MG63 (cell line): Measurements from ENCODE around the gene NUP160. TPM values are rescaled to one million over a fixed set of nuclear protein-coding genes. Genes with fewer than 3 reads are reported as not detected.
"Not testable (repeated sequence)": the region's sequence is repeated elsewhere in the genome, so short reads cannot be mapped to it uniquely, and the experiment has no call there.

Experiments used
- DNase-seq: peaks from one replicate; pipeline ENCODE4 v3.0.0-alpha.2; 2020
- H3K27me3 ChIP-seq: fragments of 250-450 bp; sonication (Bioruptor Pico); 2 replicates; pipeline ENCODE4 v1.5.1; 2020; ENCODE audit warnings: mild to moderate bottlenecking, moderate library complexity
- H3K36me3 ChIP-seq: fragments of 250-450 bp; sonication (Bioruptor Pico); 2 replicates; pipeline ENCODE4 v1.5.1; 2020; ENCODE audit warnings: mild to moderate bottlenecking, moderate library complexity
- H3K4me3 ChIP-seq: fragments of 250-450 bp; sonication (Bioruptor Pico); 2 replicates; pipeline ENCODE4 v1.5.1; 2020; ENCODE audit warnings: mild to moderate bottlenecking, moderate library complexity
- H3K9me3 ChIP-seq: fragments of 250-450 bp; sonication (Bioruptor Pico); 2 replicates; pipeline ENCODE4 v1.5.1; 2020; ENCODE audit warnings: mild to moderate bottlenecking, moderate library complexity
- total RNA-seq: library from RNA; depleted of rRNA; stranded (reverse); fragments of >200 nt; shearing (Covaris generic); gene quantifications from 2 replicates; pipeline ENCODE4 v1.2.3, GENCODE V29; 2014; ENCODE audit warnings: low replicate concordance; rRNA removed

NUP160 gene
- total RNA-seq = 28.2 and 49.7 TPM in 2 replicates

- H3K36me3 ChIP-seq = peaks cover 43% of the 10 kb centered on the region
- peak; percentile 81 for DNase-seq
- H3K4me3 ChIP-seq = peak within 1 kb of the TSS; percentile 81
- no peaks in the 10 kb centered on the region for H3K27me3 ChIP-seq
- no peaks in the 10 kb centered on the region for H3K9me3 ChIP-seq
Observed at GRCh38 chr11:47847892-47848699, at the start of gene NUP160. NUP160 (minus strand) TSS chr11:47848350; CDS start chr11:47848318, 32 bp downstream.

- no peak for DNase-seq
- H3K36me3 ChIP-seq = no peaks in the 10 kb centered on the region
- no peak overlapping the region for H3K4me3 ChIP-seq
- H3K27me3 ChIP-seq = no peaks in the 10 kb centered on the region
- no peaks in the 10 kb centered on the region for H3K9me3 ChIP-seq
Observed at GRCh38 chr11:47896199-47896598, 48.0 kb upstream of the NUP160 start.

GRCh38 chr11:47895035-47895434 lies 46.9 kb upstream of the NUP160 start:
- Histone ChIP-seq H3K9me3 (no peaks in the 10 kb centered on the region), H3K36me3 (no peaks in the 10 kb centered on the region), H3K4me3 (no peak overlapping the region), H3K27me3 (no peaks in the 10 kb centered on the region)
- DNase-seq = no peak

GRCh38 chr11:47892546-47893276 lies 44.6 kb upstream of the NUP160 start:
- not testable (repeated sequence) for H3K36me3 ChIP-seq, H3K9me3 ChIP-seq, DNase-seq, H3K27me3 ChIP-seq, H3K4me3 ChIP-seq

- Histone ChIP-seq H3K4me3 (no peak overlapping the region), H3K36me3 (no peaks in the 10 kb centered on the region), H3K27me3 (no peaks in the 10 kb centered on the region), H3K9me3 (no peaks in the 10 kb centered on the region)
- no peak for DNase-seq
Observed at GRCh38 chr11:47891886-47892285, 43.7 kb upstream of the NUP160 start.

GRCh38 chr11:47889714-47890441 lies 41.7 kb upstream of the NUP160 start:
- Histone ChIP-seq H3K27me3 (no peaks in the 10 kb centered on the region), H3K4me3 (no peak overlapping the region), H3K36me3 (no peaks in the 10 kb centered on the region), H3K9me3 (no peaks in the 10 kb centered on the region)
- no peak for DNase-seq

GRCh38 chr11:47887910-47888569 lies 39.9 kb upstream of the NUP160 start:
- DNase-seq = no peak
- H3K4me3 ChIP-seq = no peak overlapping the region
- no peaks in the 10 kb centered on the region for H3K36me3 ChIP-seq
- no peaks in the 10 kb centered on the region for H3K9me3 ChIP-seq
- H3K27me3 ChIP-seq = no peaks in the 10 kb centered on the region

GRCh38 chr11:47886096-47886495 lies 37.9 kb upstream of the NUP160 start:
- Histone ChIP-seq H3K4me3 (no peak overlapping the region), H3K36me3 (no peaks in the 10 kb centered on the region), H3K9me3 (no peaks in the 10 kb centered on the region), H3K27me3 (no peaks in the 10 kb centered on the region)
- DNase-seq = peak; percentile 68

- not testable (repeated sequence) for H3K9me3 ChIP-seq, H3K4me3 ChIP-seq, H3K36me3 ChIP-seq, DNase-seq, H3K27me3 ChIP-seq
Observed at GRCh38 chr11:47882437-47882836, 34.3 kb upstream of the NUP160 start.

GRCh38 chr11:47881145-47881544 lies 33.0 kb upstream of the NUP160 start:
- no peaks in the 10 kb centered on the region for H3K36me3 ChIP-seq
- no peaks in the 10 kb centered on the region for H3K27me3 ChIP-seq
- DNase-seq = no peak
- no peak overlapping the region for H3K4me3 ChIP-seq
- H3K9me3 ChIP-seq = peaks cover 6% of the 10 kb centered on the region

- H3K36me3 ChIP-seq = no peaks in the 10 kb centered on the region
- no peaks in the 10 kb centered on the region for H3K27me3 ChIP-seq
- no peak for DNase-seq
- no peak overlapping the region for H3K4me3 ChIP-seq
- H3K9me3 ChIP-seq = peaks cover 14% of the 10 kb centered on the region
Observed at GRCh38 chr11:47879259-47880158, 31.4 kb upstream of the NUP160 start.

- H3K4me3 ChIP-seq, DNase-seq, H3K36me3 ChIP-seq, H3K27me3 ChIP-seq: not testable (repeated sequence)
- H3K9me3 ChIP-seq = peaks cover 14% of the 10 kb centered on the region
Observed at GRCh38 chr11:47875858-47876257, 27.7 kb upstream of the NUP160 start.

GRCh38 chr11:47870404-47870803 lies 22.3 kb upstream of the NUP160 start:
- Histone ChIP-seq H3K27me3 (no peaks in the 10 kb centered on the region), H3K36me3 (no peaks in the 10 kb centered on the region), H3K9me3 (peaks cover 5% of the 10 kb centered on the region), H3K4me3 (no peak overlapping the region)
- no peak for DNase-seq

GRCh38 chr11:47869544-47870393 lies 21.6 kb upstream of the NUP160 start:
- Histone ChIP-seq H3K9me3 (peaks cover under 1% of the 10 kb centered on the region; the same call in 1 of the 2 replicates), H3K36me3 (no peaks in the 10 kb centered on the region), H3K4me3 (no peak overlapping the region), H3K27me3 (no peaks in the 10 kb centered on the region)
- DNase-seq = no peak

GRCh38 chr11:47867823-47868222 lies 19.7 kb upstream of the NUP160 start:
- H3K36me3 ChIP-seq = no peaks in the 10 kb centered on the region
- DNase-seq = no peak

More at GRCh38 chr11:47867823-47868222, 19.7 kb upstream of the NUP160 start:
- no peaks in the 10 kb centered on the region for H3K27me3 ChIP-seq
- H3K9me3 ChIP-seq = no peaks in the 10 kb centered on the region
- no peak overlapping the region for H3K4me3 ChIP-seq
